HepG2 (cell line): ENCODE measurements around the gene SEPHS2. TPM values are rescaled to one million over a fixed set of nuclear protein-coding genes. Genes with fewer than 3 reads are reported as not detected.

Source experiments
- ATAC-seq: fragments of 200-7000 bp; cut with Tn5 transposase; 3 replicates; pipeline ENCODE4 v1.9.1; 2020; ENCODE audit warnings: mild to moderate bottlenecking, moderate library complexity
- Bru-seq: library from RNA; stranded (reverse); fragments of 400-500 nt; gene quantifications from one replicate; lab custom pipeline; 2021; lab: Mats Ljungman, UMichigan
- BruChase-seq, 2 experiments: library from RNA; stranded (reverse); fragments of 400-500 nt; gene quantifications; one replicate each; lab custom pipeline; 2021; lab: Mats Ljungman, UMichigan
- BruUV-seq: library from RNA; stranded (reverse); fragments of 400-500 nt; replicated peaks from 2 replicates; lab custom pipeline; 2021; lab: Mats Ljungman, UMichigan
- CTCF ChIA-PET: fragments of 300-600 bp; formaldehyde crosslinking; extraction: SDS; loops from one replicate; lab custom pipeline; 2021; ENCODE audit warnings: low total read pairs, inconsistent platforms, low intra/inter-chr PET ratio; lab: Yijun Ruan, JAX
- POLR2A ChIA-PET: fragments of 350-600 bp; sonication (Branson Sonifier 250); formaldehyde crosslinking; loops from one replicate; lab custom pipeline; 2020; ENCODE audit warnings: antibody characterized with exemption, inconsistent platforms; lab: Yijun Ruan, JAX
- DNase-seq: peaks from one replicate; pipeline ENCODE4 v3.0.0-alpha.2; 2015; ENCODE audit warnings: low spot score
- FAIRE-seq: peaks from 3 replicates; lab custom pipeline; 2011; peaks lifted over from hg19 to GRCh38; lab: Jason Lieb, UNC
- H2AFZ ChIP-seq: one replicate; pipeline ENCODE4 v1.6.1; 2011; ENCODE audit warnings: low read length, inconsistent platforms
- H3K27ac ChIP-seq: fragments of 300-600 bp; 3 replicates; pipeline ENCODE4 v1.8.0; 2011; ENCODE audit warnings: mixed run types, mild to moderate bottlenecking, mixed read lengths, low read length, inconsistent platforms; ENCODE audit not compliant: insufficient read depth; ENCODE audit errors: extremely low read length
- H3K27me3 ChIP-seq, 2 experiments: fragments of 200-600 bp in 1 of 2; 2 replicates in 1 of 2; 3 replicates in 1 of 2; pipeline versions ENCODE4 v1.6.0 to v1.8.0; 2011; ENCODE audit warnings: low read length in 2 of 2, mild to moderate bottlenecking in 2 of 2, moderate library complexity in 2 of 2, inconsistent platforms in 1 of 2; ENCODE audit not compliant: insufficient read depth in 2 of 2, control insufficient read depth in 1 of 2
- H3K36me3 ChIP-seq, 2 experiments: fragments of 200-600 bp in 1 of 2; replicated peaks in 1 of 2; 2 replicates in 1 of 2; 3 replicates in 1 of 2; pipeline versions ENCODE4 v1.5.1 to v1.8.0; 2011; ENCODE audit warnings: low read length in 2 of 2, inconsistent platforms in 1 of 2; ENCODE audit not compliant: insufficient read depth in 2 of 2, control insufficient read depth in 1 of 2
- H3K4me1 ChIP-seq: 2 replicates; pipeline ENCODE4 v1.5.1; 2012; ENCODE audit warnings: low read length, inconsistent platforms; ENCODE audit not compliant: insufficient read depth
- H3K4me2 ChIP-seq: 2 replicates; pipeline ENCODE4 v1.6.0; 2011; ENCODE audit warnings: low read depth, low read length, inconsistent platforms
- H3K4me3 ChIP-seq, 3 experiments: fragments of 200-600 bp in 1 of 3; sonication (generic), shearing (Covaris generic) in 1 of 3; replicated peaks in 1 of 3; 2 replicates each; pipeline ENCODE4 v1.5.1; 2011 to 2016; ENCODE audit warnings: low read length in 3 of 3, inconsistent platforms in 2 of 3, low read depth in 2 of 3, mild to moderate bottlenecking in 2 of 3, control low read depth in 1 of 3, mixed read lengths in 1 of 3; ENCODE audit not compliant: insufficient read depth in 1 of 3
- H3K79me2 ChIP-seq: one replicate; pipeline ENCODE4 v1.6.1; 2011; ENCODE audit warnings: low read length, inconsistent platforms; ENCODE audit not compliant: insufficient read depth
- H3K9ac ChIP-seq: 2 replicates; pipeline ENCODE4 v1.6.0; 2011; ENCODE audit warnings: mild to moderate bottlenecking, low read depth, low read length, inconsistent platforms; ENCODE audit not compliant: insufficient read depth
- H3K9me3 ChIP-seq: 2 replicates; pipeline ENCODE4 v1.5.1; 2012; ENCODE audit warnings: mild to moderate bottlenecking, low read length
- H4K20me1 ChIP-seq: 2 replicates; pipeline ENCODE4 v1.6.0; 2011; ENCODE audit warnings: inconsistent platforms, mild to moderate bottlenecking, low read length, moderate library complexity; ENCODE audit not compliant: insufficient read depth
- BCL3 ChIP-seq: sonication (generic); formaldehyde crosslinking; IDR thresholded peaks from 2 replicates; pipeline ENCODE4 v1.5.1; 2020; ENCODE audit warnings: mild to moderate bottlenecking, missing genetic modification reagents, moderate library complexity
- HIVEP1 ChIP-seq: sonication (generic); formaldehyde crosslinking; IDR thresholded peaks from 2 replicates; pipeline ENCODE4 v1.4.0; 2020; ENCODE audit warnings: mild to moderate bottlenecking, missing genetic modification reagents
- KDM3A ChIP-seq: IDR thresholded peaks from 2 replicates; pipeline ENCODE4 v1.6.1; 2018; ENCODE audit warnings: low read depth, missing compliant biosample characterization
- KDM4B ChIP-seq: sonication (generic); formaldehyde crosslinking; IDR thresholded peaks from 2 replicates; pipeline ENCODE4 v1.4.0; 2020; ENCODE audit warnings: missing genetic modification reagents
- NAIF1 ChIP-seq: sonication (generic); formaldehyde crosslinking; IDR thresholded peaks from 2 replicates; pipeline ENCODE4 v1.5.0; 2020; ENCODE audit warnings: mild to moderate bottlenecking, missing genetic modification reagents, borderline replicate concordance
- NFYB ChIP-seq: sonication (generic); formaldehyde crosslinking; IDR thresholded peaks from 2 replicates; pipeline ENCODE4 v1.4.0; 2020; ENCODE audit warnings: missing genetic modification reagents
- RFX3 ChIP-seq: IDR thresholded peaks from 2 replicates; pipeline ENCODE4 v1.6.1; 2016; ENCODE audit warnings: missing biosample characterization, missing genetic modification reagents
- SOX6 ChIP-seq, 2 experiments: fragments of 450-650 bp in 1 of 2; sonication (generic) in 1 of 2; formaldehyde crosslinking in 1 of 2; IDR thresholded peaks; 2 replicates each; pipeline versions ENCODE4 v1.4.0 to v1.6.1; 2017 to 2020; ENCODE audit warnings: antibody characterized with exemption in 1 of 2, mild to moderate bottlenecking in 1 of 2, missing genetic modification reagents in 1 of 2
- ZNF225 ChIP-seq: sonication (generic); formaldehyde crosslinking; IDR thresholded peaks from 2 replicates; pipeline ENCODE4 v1.4.0; 2020; ENCODE audit warnings: mild to moderate bottlenecking, missing genetic modification reagents
- ZNF230 ChIP-seq: sonication (generic); formaldehyde crosslinking; IDR thresholded peaks from 2 replicates; pipeline ENCODE4 v1.4.0; 2020; ENCODE audit warnings: mild to moderate bottlenecking, missing genetic modification reagents
- ZNF891 ChIP-seq: sonication (generic); formaldehyde crosslinking; IDR thresholded peaks from 2 replicates; pipeline ENCODE4 v1.5.0; 2020; ENCODE audit warnings: mild to moderate bottlenecking, missing genetic modification reagents
- WGBS: methylation state at CpG from one replicate; pipeline ENCODE4 v1.1.6; 2017; ENCODE audit warnings: low lambda C conversion rate; 5-methylcytosine and 5-hydroxymethylcytosine counted together
- in situ Hi-C: cut with HindIII; loops from 2 replicates; pipeline ENCODE4 v1.10.0; 2017; ENCODE audit warnings: low pct_unique_long_range_greater_than_20kb; ENCODE audit not compliant: extremely low pct_ligation_motif_present
- intact Hi-C: fragments of 100-400 bp; cut with micrococcal nuclease; formaldehyde crosslinking; loops from one replicate; pipeline ENCODE4 v1.10.0; 2022; ENCODE audit not compliant: unreplicated experiment
- long read RNA-seq, 2 experiments: library from RNA in 1 of 2; library from polyadenylated mRNA in 1 of 2; stranded (forward) in 1 of 2; unstranded in 1 of 2; transcript quantifications; one replicate each; pipeline ENCODE4 v2.0.0, GENCODE V29; 2019 to 2022
- polyA minus RNA-seq, 3 experiments: library from RNA; depleted of rRNA, polyadenylated mRNA; stranded (reverse); fragments of >200 nt; gene quantifications; 2 replicates each; pipeline ENCODE4 v1.2.3, GENCODE V29; 2011; ENCODE audit warnings: low replicate concordance in 1 of 3
- polyA plus RNA-seq, 8 experiments: library from polyadenylated mRNA; depleted of rRNA in 3 of 8; stranded (reverse) in 7 of 8; unstranded in 1 of 8; fragments of >200 nt; fragmentation: Illumina TruSeq in 4 of 8; extraction: Trizol in 4 of 8; gene quantifications; 2 replicates each; pipeline versions ENCODE4 v1.2.1 to v1.2.3, GENCODE V29; 2011 to 2016; ENCODE audit warnings: low read depth in 4 of 8, missing spikeins in 1 of 8, mixed read lengths in 1 of 8; ENCODE audit not compliant: insufficient read depth in 1 of 8
- total RNA-seq, 5 experiments: library from RNA; depleted of rRNA; stranded (reverse); fragments of >200 nt; fragmentation: Illumina TruSeq; extraction: Trizol; gene quantifications; 2 replicates each; pipeline ENCODE4 v1.2.3, GENCODE V29; 2016; ENCODE audit warnings: low read depth in 1 of 5
- TF ChIP-seq, protein P1 (sequence below): sonication (generic); formaldehyde crosslinking; IDR thresholded peaks from 2 replicates; pipeline ENCODE4 v1.5.1; 2020; ENCODE audit warnings: mild to moderate bottlenecking, missing genetic modification reagents

SEPHS2 gene
- total RNA-seq (2016; rRNA removed; fragmentation: Illumina TruSeq; extraction: Trizol) (20.7 and 56.3 TPM in 2 replicates), polyA plus RNA-seq (2011; rRNA removed) (127 and 128 TPM in 2 replicates), polyA minus RNA-seq (2011; rRNA and poly(A)+ RNA removed; ENCODE audit: low replicate concordance) (28.5 and 84.7 TPM in 2 replicates), Bru-seq, nascent RNA (percentile 99 among the genes with signal in this experiment), BruChase-seq, experiment 1, labeled RNA remaining after a 6-hour chase (percentile 99 among the genes with signal in this experiment), BruChase-seq, experiment 2, labeled RNA remaining after a 2-hour chase (percentile 100 among the genes with signal in this experiment)
- total RNA-seq (2016; cell fraction: cytosol; rRNA removed; fragmentation: Illumina TruSeq; extraction: Trizol; ENCODE audit: low read depth), result 5.7 and 7.2 TPM in 2 replicates
- 20.6 and 53.3 TPM in 2 replicates for total RNA-seq (2016; cell fraction: insoluble cytoplasmic fraction; rRNA removed; fragmentation: Illumina TruSeq; extraction: Trizol)
- total RNA-seq (2016; cell fraction: membrane; rRNA removed; fragmentation: Illumina TruSeq; extraction: Trizol), result 32.0 TPM in 2 replicates
- 20.1 and 22.8 TPM in 2 replicates for total RNA-seq (2016; cell fraction: nucleus; rRNA removed; fragmentation: Illumina TruSeq; extraction: Trizol)
- 115 and 145 TPM in 2 replicates for polyA plus RNA-seq (2011; cell fraction: cytosol; rRNA removed)
- 36.6 and 44.5 TPM in 2 replicates for polyA plus RNA-seq (2011; cell fraction: nucleus; rRNA removed)
- polyA plus RNA-seq (2012), result 130 and 170 TPM in 2 replicates
- 14.0 and 14.5 TPM in 2 replicates for polyA plus RNA-seq (2016; cell fraction: cytosol; fragmentation: Illumina TruSeq; extraction: Trizol; ENCODE audit: low read depth)
- 225 and 237 TPM in 2 replicates for polyA plus RNA-seq (2016; cell fraction: insoluble cytoplasmic fraction; fragmentation: Illumina TruSeq; extraction: Trizol; ENCODE audit: low read depth)
- polyA plus RNA-seq (2016; cell fraction: membrane; fragmentation: Illumina TruSeq; extraction: Trizol; ENCODE audit: low read depth), result 54.8 and 58.5 TPM in 2 replicates
- polyA plus RNA-seq (2016; cell fraction: nucleus; fragmentation: Illumina TruSeq; extraction: Trizol; ENCODE audit: insufficient read depth, low read depth), result 101 TPM in 2 replicates
- 65.0 and 74.5 TPM in 2 replicates for polyA minus RNA-seq (2011; cell fraction: cytosol; rRNA and poly(A)+ RNA removed)
- 38.4 and 44.4 TPM in 2 replicates for polyA minus RNA-seq (2011; cell fraction: nucleus; rRNA and poly(A)+ RNA removed)
- long read RNA-seq, experiment 1, transcript SEPHS2-201 (1 exons, 2,551 nt), result major isoform, 597 of 599 reads
- long read RNA-seq, experiment 1, partial matches to known transcripts, result 0 of 599 reads
- long read RNA-seq, experiment 1, other reads (novel, unspliced or antisense), result 2 of 599 reads
- long read RNA-seq, experiment 2, transcript SEPHS2-201 (1 exons, 2,551 nt), result major isoform, 420 of 423 reads
- long read RNA-seq, experiment 2, partial matches to known transcripts, result 0 of 423 reads
- long read RNA-seq, experiment 2, other reads (novel, unspliced or antisense), result 3 of 423 reads

GRCh38 chr16:30445408-30446202 lies at the start of gene SEPHS2:
Gene SEPHS2 (minus strand): TSS chr16:30445874. CDS start chr16:30445727, 147 bp downstream.
- Histone ChIP-seq H3K9ac (peak within 1 kb of the TSS; percentile 96), H3K4me1 (peaks cover 94% of the 10 kb centered on the region), H3K79me2 (peaks cover 27% of the 10 kb centered on the region), H3K4me3 (peak within 1 kb of the TSS; percentile 86 to 92 (median 91)), H3K36me3 (no peaks in the 10 kb centered on the region; a peak in 2 of 5 replicates), H3K4me2 (peak within 1 kb of the TSS; percentile 87), H4K20me1 (peaks cover 24% of the 10 kb centered on the region), H3K27ac (peak within 1 kb of the TSS; percentile 95), H3K27me3 (no peaks in the 10 kb centered on the region; a peak in 1 of 5 replicates), H2AFZ (no peak within 1 kb of the TSS), H3K9me3 (no peaks in the 10 kb centered on the region)
- ChIA-PET CTCF (interaction anchor here (1.6 kb wide), 1 partner anchor 16 kb away, joined by 4 read pairs; the partner anchor contains the start of gene DCTPP1), POLR2A (interaction anchor here (1.1 to 4.6 kb wide), 19 partner anchors 8 to 165 kb away, joined by 3 to 36 read pairs (median 5); partner anchors contain the start of genes DCTPP1, ITGAL, ZNF689 and ZNF747)
- peak; percentile 97 for DNase-seq
- peak; percentile 72 for FAIRE-seq
- BruUV-seq, result no TSS peak
- ATAC-seq, result peak; percentile 52
- 52% methylated on average over 44 of the region's 59 CpGs for WGBS
- intact Hi-C loops (no loop called here), in situ Hi-C loops (no loop called here)
- TF ChIP-seq HIVEP1 (CRISPR knock-in tag) (peak; percentile 77), RFX3 (CRISPR knock-in tag) (no peak; the same call in 1 of the 2 replicates), KDM4B (CRISPR knock-in tag) (0 out of 2 replicates have a peak, but pooled peaks have one; percentile 16), ZNF891 (CRISPR knock-in tag) (peak; percentile 44; the same call in 1 of the 2 replicates), ZNF225 (CRISPR knock-in tag) (peak; percentile 8; the same call in 1 of the 2 replicates), NFYB (CRISPR knock-in tag) (peak; percentile 96), NAIF1 (CRISPR knock-in tag) (no peak), SOX6 (IDR thresholded peaks at IDR 0.05) (no peak), SOX6 (CRISPR knock-in tag; IDR thresholded peaks at IDR 0.05) (peak; percentile 66; the same call in 1 of the 2 replicates), KDM3A (0 out of 2 replicates have a peak, but pooled peaks have one; percentile 16), BCL3 (CRISPR knock-in tag) (peak; percentile 36; the same call in 1 of the 2 replicates), ZNF230 (CRISPR knock-in tag) (peak; percentile 79; the same call in 1 of the 2 replicates)
- TF ChIP-seq, protein P1, sequence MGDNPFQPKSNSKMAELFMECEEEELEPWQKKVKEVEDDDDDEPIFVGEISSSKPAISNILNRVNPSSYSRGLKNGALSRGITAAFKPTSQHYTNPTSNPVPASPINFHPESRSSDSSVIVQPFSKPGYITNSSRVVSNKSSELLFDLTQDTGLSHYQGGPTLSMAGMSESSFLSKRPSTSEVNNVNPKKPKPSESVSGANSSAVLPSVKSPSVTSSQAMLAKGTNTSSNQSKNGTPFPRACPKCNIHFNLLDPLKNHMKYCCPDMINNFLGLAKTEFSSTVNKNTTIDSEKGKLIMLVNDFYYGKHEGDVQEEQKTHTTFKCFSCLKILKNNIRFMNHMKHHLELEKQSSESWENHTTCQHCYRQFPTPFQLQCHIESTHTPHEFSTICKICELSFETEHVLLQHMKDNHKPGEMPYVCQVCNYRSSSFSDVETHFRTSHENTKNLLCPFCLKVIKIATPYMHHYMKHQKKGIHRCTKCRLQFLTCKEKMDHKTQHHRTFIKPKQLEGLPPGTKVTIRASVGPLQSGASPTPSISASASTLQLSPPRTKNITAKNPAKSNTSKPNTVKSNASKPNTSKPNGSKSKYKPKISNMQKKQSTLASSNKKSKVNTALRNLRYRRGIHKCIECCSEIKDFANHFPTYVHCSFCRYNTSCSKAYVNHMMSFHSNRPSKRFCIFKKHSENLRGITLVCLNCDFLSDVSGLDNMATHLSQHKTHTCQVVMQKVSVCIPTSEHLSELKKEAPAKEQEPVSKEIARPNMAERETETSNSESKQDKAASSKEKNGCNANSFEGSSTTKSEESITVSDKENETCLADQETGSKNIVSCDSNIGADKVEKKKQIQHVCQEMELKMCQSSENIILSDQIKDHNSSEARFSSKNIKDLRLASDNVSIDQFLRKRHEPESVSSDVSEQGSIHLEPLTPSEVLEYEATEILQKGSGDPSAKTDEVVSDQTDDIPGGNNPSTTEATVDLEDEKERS (CRISPR knock-in tag), result peak; percentile 59; the same call in 1 of the 2 replicates
